SK-N-SH (cell line): Measurements from ENCODE around the gene TANGO6. TPM values are rescaled to one million over a fixed set of nuclear protein-coding genes. Genes with fewer than 3 reads are reported as not detected.

ENCODE experiments used
- CTCF ChIA-PET: fragments of 300-600, 350-600 bp; formaldehyde crosslinking; extraction: SDS; loops from one replicate; lab custom pipeline; 2021; lab: Yijun Ruan, JAX
- POLR2A ChIA-PET: fragments of 350-600 bp; sonication (Branson Sonifier 250); formaldehyde crosslinking; extraction: SDS; loops from one replicate; lab custom pipeline; 2020; ENCODE audit warnings: antibody characterized with exemption, inconsistent platforms; lab: Yijun Ruan, JAX
- DNase-seq: peaks from one replicate; pipeline ENCODE4 v3.0.0; 2012
- H2AFZ ChIP-seq: fragments of 200-600 bp; sonication (generic); 2 replicates; pipeline ENCODE4 v1.8.1; 2016; ENCODE audit warnings: antibody characterized with exemption, mild to moderate bottlenecking, low read depth
- H3F3A ChIP-seq: fragments of 200-600 bp; sonication (generic); replicated peaks from 2 replicates; pipeline ENCODE3; 2016; ENCODE audit warnings: antibody characterized with exemption, mild to moderate bottlenecking; ENCODE audit not compliant: insufficient read depth
- H3K27ac ChIP-seq, 2 experiments: fragments of 200-500 bp in 1 of 2; fragments of 200-600 bp in 1 of 2; sonication (Bioruptor generic) in 1 of 2; sonication (generic), shearing (Covaris generic) in 1 of 2; 2 replicates each; pipeline versions ENCODE4 v1.5.1 to v1.6.1; 2014 to 2016; ENCODE audit warnings: low read depth in 2 of 2, inconsistent platforms in 1 of 2, low read length in 1 of 2, mild to moderate bottlenecking in 1 of 2, mixed read lengths in 1 of 2
- H3K27me3 ChIP-seq: fragments of 200-600 bp; sonication (generic), shearing (Covaris generic); 2 replicates; pipeline ENCODE4 v1.6.1; 2016; ENCODE audit warnings: mixed run types; ENCODE audit not compliant: insufficient read depth
- H3K36me3 ChIP-seq, 2 experiments: fragments of 200-500 bp in 1 of 2; fragments of 200-600 bp in 1 of 2; sonication (Bioruptor generic) in 1 of 2; sonication (generic) in 1 of 2; replicated peaks in 1 of 2; 2 replicates each; pipeline versions ENCODE3 to v1.5.1; 2014 to 2016; ENCODE audit warnings: low read length in 1 of 2, mild to moderate bottlenecking in 1 of 2; ENCODE audit not compliant: insufficient read depth in 2 of 2, control insufficient read depth in 1 of 2
- H3K4me1 ChIP-seq, 2 experiments: fragments of 200-500 bp in 1 of 2; fragments of 200-600 bp in 1 of 2; sonication (Bioruptor generic) in 1 of 2; sonication (generic), shearing (Covaris generic) in 1 of 2; 2 replicates each; pipeline versions ENCODE4 v1.5.1 to v1.6.1; 2014 to 2016; ENCODE audit warnings: low read depth in 1 of 2, low read length in 1 of 2, mixed run types in 1 of 2; ENCODE audit not compliant: insufficient read depth in 2 of 2, control insufficient read depth in 1 of 2
- H3K4me2 ChIP-seq: fragments of 200-600 bp; sonication (generic), shearing (Covaris generic); 2 replicates; pipeline ENCODE4 v1.6.1; 2017; ENCODE audit warnings: mixed run types
- H3K4me3 ChIP-seq, 2 experiments: fragments of 200-500 bp in 1 of 2; fragments of 200-600 bp in 1 of 2; sonication (Bioruptor generic) in 1 of 2; sonication (generic), shearing (Covaris generic) in 1 of 2; 2 replicates each; pipeline versions ENCODE4 v1.5.1 to v1.8.1; 2014 to 2016; ENCODE audit warnings: low read depth in 2 of 2, inconsistent platforms in 1 of 2, low read length in 1 of 2, mild to moderate bottlenecking in 1 of 2, mixed read lengths in 1 of 2, moderate library complexity in 1 of 2
- H3K79me2 ChIP-seq: fragments of 200-600 bp; sonication (generic); 2 replicates; pipeline ENCODE4 v1.8.1; 2017; ENCODE audit warnings: mild to moderate bottlenecking; ENCODE audit not compliant: insufficient read depth
- H3K9ac ChIP-seq: fragments of 200-600 bp; sonication (generic); 2 replicates; pipeline ENCODE4 v1.6.1; 2017; ENCODE audit warnings: mixed run types
- H3K9me2 ChIP-seq: fragments of 200-600 bp; sonication (generic); 2 replicates; pipeline ENCODE4 v1.6.1; 2017; ENCODE audit warnings: mixed run types
- H3K9me3 ChIP-seq: fragments of 200-600 bp; sonication (generic); 2 replicates; pipeline ENCODE4 v1.6.1; 2017; ENCODE audit warnings: mixed run types, mild to moderate bottlenecking, moderate library complexity
- H4K20me1 ChIP-seq: fragments of 200-600 bp; sonication (generic); 2 replicates; pipeline ENCODE4 v1.6.1; 2017; ENCODE audit warnings: mild to moderate bottlenecking, mixed run types; ENCODE audit not compliant: insufficient read depth
- CHD2 ChIP-seq: fragments of 150-350 bp; IDR thresholded peaks from 2 replicates; pipeline ENCODE4 v1.6.1; 2018; ENCODE audit warnings: low read length; ENCODE audit not compliant: partially characterized antibody
- ELF1 ChIP-seq: IDR thresholded peaks from 2 replicates; pipeline ENCODE4 v1.4.0; 2012
- EP300 ChIP-seq, 2 experiments: IDR thresholded peaks; 2 replicates each; pipeline versions ENCODE4 v1.4.0 to v1.6.1; 2012; ENCODE audit warnings: borderline replicate concordance in 1 of 2, low read depth in 1 of 2, low read length in 1 of 2
- FOSL2 ChIP-seq: IDR thresholded peaks from 2 replicates; pipeline ENCODE4 v1.4.0; 2012; ENCODE audit warnings: low read depth, mild to moderate bottlenecking, moderate library complexity, borderline replicate concordance
- JUND ChIP-seq: IDR thresholded peaks from 2 replicates; pipeline ENCODE4 v1.4.0; 2012
- MEF2A ChIP-seq: IDR thresholded peaks from 2 replicates; pipeline ENCODE4 v1.4.0; 2012; ENCODE audit warnings: low read depth, borderline replicate concordance
- NFIC ChIP-seq: IDR thresholded peaks from 2 replicates; pipeline ENCODE4 v1.4.0; 2012; ENCODE audit warnings: borderline replicate concordance
- POLR2AphosphoS5 ChIP-seq: IDR thresholded peaks from 2 replicates; pipeline ENCODE4 v1.6.1; 2012; ENCODE audit warnings: low read depth, low read length
- RAD21 ChIP-seq: IDR thresholded peaks from 2 replicates; pipeline ENCODE4 v1.6.1; 2012; ENCODE audit warnings: mild to moderate bottlenecking, low read length
- RXRA ChIP-seq: IDR thresholded peaks from 2 replicates; pipeline ENCODE4 v1.4.0; 2012; ENCODE audit warnings: low read depth, mild to moderate bottlenecking, borderline replicate concordance
- SMC3 ChIP-seq: IDR thresholded peaks from 2 replicates; pipeline ENCODE4 v1.6.1; 2012; ENCODE audit warnings: low read depth, low read length, improper control_type of control experiment
- TAF1 ChIP-seq: IDR thresholded peaks from 2 replicates; pipeline ENCODE4 v1.6.1; 2012; ENCODE audit warnings: low read depth, mild to moderate bottlenecking, low read length, moderate library complexity, borderline replicate concordance
- YY1 ChIP-seq: IDR thresholded peaks from 2 replicates; pipeline ENCODE4 v1.4.0; 2012; ENCODE audit warnings: low read depth, mild to moderate bottlenecking
- WGBS: methylation state at CpG from one replicate; pipeline ENCODE4 v1.1.6; 2017; ENCODE audit warnings: low lambda C conversion rate; 5-methylcytosine and 5-hydroxymethylcytosine counted together
- polyA plus RNA-seq, 3 experiments: library from polyadenylated mRNA; depleted of rRNA; stranded (reverse); fragments of >200 nt; gene quantifications; 2 replicates each; pipeline ENCODE4 v1.2.3, GENCODE V29; 2012
- TF ChIP-seq, protein P1 (sequence below): fragments of 200-600 bp; sonication (generic); IDR thresholded peaks from 2 replicates; pipeline ENCODE4 v1.6.1; 2017; ENCODE audit warnings: antibody characterized with exemption, mild to moderate bottlenecking, moderate library complexity
- TF ChIP-seq, protein P2 (sequence below): IDR thresholded peaks from 2 replicates; pipeline ENCODE4 v1.4.0; 2012; ENCODE audit warnings: low read depth, borderline replicate concordance
- TF ChIP-seq, protein P3 (sequence below): IDR thresholded peaks from 2 replicates; pipeline ENCODE4 v1.6.1; 2012; ENCODE audit warnings: mild to moderate bottlenecking, low read depth, low read length, moderate library complexity
- TF ChIP-seq, protein P4 (sequence below): IDR thresholded peaks from 2 replicates; pipeline ENCODE4; 2012

TANGO6 gene
- polyA plus RNA-seq, 1 of the 3 experiments (the other 2 are of a cell fraction), result 5.5 TPM

DNA sequence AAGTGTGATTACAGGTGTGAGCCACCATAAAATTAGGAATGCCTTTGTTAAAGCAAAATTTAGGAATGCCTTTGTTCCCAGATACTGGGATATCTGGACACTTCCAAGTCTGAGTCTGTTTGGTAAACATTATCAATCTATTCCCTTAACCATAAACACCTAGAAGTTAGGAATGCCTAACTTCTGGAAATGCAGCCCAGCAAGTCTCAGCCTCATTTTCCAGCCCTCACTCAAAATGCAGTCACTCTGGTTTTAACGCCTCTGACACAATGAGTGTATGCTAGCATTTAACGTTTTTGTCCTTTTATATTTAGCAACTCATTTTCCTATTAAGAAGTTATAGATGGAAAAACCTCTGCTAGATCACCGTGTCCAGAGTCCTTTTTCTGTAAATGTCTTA, 227.7 kb downstream of the TANGO6 start:
- ChIA-PET CTCF (no interaction called here), POLR2A (no interaction called here)
- no peaks in the 10 kb centered on the region for H4K20me1 ChIP-seq
- no peak overlapping the region for H2AFZ ChIP-seq
- H3K27ac ChIP-seq, result no peak overlapping the region
- H3K27me3 ChIP-seq, result no peaks in the 10 kb centered on the region
- no peak overlapping the region for H3K9ac ChIP-seq
- DNase-seq, result no peak
- no peaks in the 10 kb centered on the region for H3K36me3 ChIP-seq
- H3F3A ChIP-seq, result peaks cover 17% of the 10 kb centered on the region
- peaks cover 0 to 12% of the 10 kb centered on the region in 2 experiments; a peak in 2 of 4 replicates for H3K4me1 ChIP-seq
- H3K9me3 ChIP-seq, result no peaks in the 10 kb centered on the region
- no peak overlapping the region for H3K4me2 ChIP-seq
- WGBS, result 82% methylated on average over 3 of the region's 3 CpGs
- no peaks in the 10 kb centered on the region for H3K79me2 ChIP-seq
- no peak overlapping the region for H3K4me3 ChIP-seq
- TF ChIP-seq NFIC, result no peak
- TF ChIP-seq JUND, result no peak
- no peak for TF ChIP-seq YY1
- TF ChIP-seq, protein P1, sequence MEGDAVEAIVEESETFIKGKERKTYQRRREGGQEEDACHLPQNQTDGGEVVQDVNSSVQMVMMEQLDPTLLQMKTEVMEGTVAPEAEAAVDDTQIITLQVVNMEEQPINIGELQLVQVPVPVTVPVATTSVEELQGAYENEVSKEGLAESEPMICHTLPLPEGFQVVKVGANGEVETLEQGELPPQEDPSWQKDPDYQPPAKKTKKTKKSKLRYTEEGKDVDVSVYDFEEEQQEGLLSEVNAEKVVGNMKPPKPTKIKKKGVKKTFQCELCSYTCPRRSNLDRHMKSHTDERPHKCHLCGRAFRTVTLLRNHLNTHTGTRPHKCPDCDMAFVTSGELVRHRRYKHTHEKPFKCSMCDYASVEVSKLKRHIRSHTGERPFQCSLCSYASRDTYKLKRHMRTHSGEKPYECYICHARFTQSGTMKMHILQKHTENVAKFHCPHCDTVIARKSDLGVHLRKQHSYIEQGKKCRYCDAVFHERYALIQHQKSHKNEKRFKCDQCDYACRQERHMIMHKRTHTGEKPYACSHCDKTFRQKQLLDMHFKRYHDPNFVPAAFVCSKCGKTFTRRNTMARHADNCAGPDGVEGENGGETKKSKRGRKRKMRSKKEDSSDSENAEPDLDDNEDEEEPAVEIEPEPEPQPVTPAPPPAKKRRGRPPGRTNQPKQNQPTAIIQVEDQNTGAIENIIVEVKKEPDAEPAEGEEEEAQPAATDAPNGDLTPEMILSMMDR, result no peak
- TF ChIP-seq, protein P2, sequence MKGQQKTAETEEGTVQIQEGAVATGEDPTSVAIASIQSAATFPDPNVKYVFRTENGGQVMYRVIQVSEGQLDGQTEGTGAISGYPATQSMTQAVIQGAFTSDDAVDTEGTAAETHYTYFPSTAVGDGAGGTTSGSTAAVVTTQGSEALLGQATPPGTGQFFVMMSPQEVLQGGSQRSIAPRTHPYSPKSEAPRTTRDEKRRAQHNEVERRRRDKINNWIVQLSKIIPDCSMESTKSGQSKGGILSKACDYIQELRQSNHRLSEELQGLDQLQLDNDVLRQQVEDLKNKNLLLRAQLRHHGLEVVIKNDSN, result no peak
- TF ChIP-seq FOSL2, result no peak
- no peak for TF ChIP-seq CHD2
- no peak for TF ChIP-seq SMC3
- no peak for TF ChIP-seq EP300 (IDR thresholded peaks at IDR 0.05; ENCODE audit: borderline replicate concordance in 1 of 2, low read depth in 1 of 2, low read length in 1 of 2)
- TF ChIP-seq, protein P3, sequence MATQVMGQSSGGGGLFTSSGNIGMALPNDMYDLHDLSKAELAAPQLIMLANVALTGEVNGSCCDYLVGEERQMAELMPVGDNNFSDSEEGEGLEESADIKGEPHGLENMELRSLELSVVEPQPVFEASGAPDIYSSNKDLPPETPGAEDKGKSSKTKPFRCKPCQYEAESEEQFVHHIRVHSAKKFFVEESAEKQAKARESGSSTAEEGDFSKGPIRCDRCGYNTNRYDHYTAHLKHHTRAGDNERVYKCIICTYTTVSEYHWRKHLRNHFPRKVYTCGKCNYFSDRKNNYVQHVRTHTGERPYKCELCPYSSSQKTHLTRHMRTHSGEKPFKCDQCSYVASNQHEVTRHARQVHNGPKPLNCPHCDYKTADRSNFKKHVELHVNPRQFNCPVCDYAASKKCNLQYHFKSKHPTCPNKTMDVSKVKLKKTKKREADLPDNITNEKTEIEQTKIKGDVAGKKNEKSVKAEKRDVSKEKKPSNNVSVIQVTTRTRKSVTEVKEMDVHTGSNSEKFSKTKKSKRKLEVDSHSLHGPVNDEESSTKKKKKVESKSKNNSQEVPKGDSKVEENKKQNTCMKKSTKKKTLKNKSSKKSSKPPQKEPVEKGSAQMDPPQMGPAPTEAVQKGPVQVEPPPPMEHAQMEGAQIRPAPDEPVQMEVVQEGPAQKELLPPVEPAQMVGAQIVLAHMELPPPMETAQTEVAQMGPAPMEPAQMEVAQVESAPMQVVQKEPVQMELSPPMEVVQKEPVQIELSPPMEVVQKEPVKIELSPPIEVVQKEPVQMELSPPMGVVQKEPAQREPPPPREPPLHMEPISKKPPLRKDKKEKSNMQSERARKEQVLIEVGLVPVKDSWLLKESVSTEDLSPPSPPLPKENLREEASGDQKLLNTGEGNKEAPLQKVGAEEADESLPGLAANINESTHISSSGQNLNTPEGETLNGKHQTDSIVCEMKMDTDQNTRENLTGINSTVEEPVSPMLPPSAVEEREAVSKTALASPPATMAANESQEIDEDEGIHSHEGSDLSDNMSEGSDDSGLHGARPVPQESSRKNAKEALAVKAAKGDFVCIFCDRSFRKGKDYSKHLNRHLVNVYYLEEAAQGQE, result no peak
- TF ChIP-seq POLR2AphosphoS5, result no peak
- no peak for TF ChIP-seq ELF1
- no peak for TF ChIP-seq RXRA
- TF ChIP-seq, protein P4, sequence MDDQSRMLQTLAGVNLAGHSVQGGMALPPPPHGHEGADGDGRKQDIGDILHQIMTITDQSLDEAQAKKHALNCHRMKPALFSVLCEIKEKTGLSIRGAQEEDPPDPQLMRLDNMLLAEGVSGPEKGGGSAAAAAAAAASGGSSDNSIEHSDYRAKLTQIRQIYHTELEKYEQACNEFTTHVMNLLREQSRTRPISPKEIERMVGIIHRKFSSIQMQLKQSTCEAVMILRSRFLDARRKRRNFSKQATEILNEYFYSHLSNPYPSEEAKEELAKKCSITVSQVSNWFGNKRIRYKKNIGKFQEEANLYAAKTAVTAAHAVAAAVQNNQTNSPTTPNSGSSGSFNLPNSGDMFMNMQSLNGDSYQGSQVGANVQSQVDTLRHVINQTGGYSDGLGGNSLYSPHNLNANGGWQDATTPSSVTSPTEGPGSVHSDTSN, result no peak
- no peak for TF ChIP-seq MEF2A
- no peak for TF ChIP-seq RAD21
- no peak for TF ChIP-seq TAF1
- no peaks in the 10 kb centered on the region for H3K9me2 ChIP-seq
